Nephron (organoid): Measurements from ENCODE around the gene ZNF800.

Experiments used
- H3K27ac Mint-ChIP-seq, 3 experiments: 2 replicates each; pipeline ENCODE4 v1.8.0; 2020; ENCODE audit warnings: mixed read lengths in 3 of 3, mild to moderate bottlenecking in 2 of 3, moderate library complexity in 1 of 3
- H3K27me3 Mint-ChIP-seq: 2 replicates; pipeline ENCODE4 v1.8.0; 2021; ENCODE audit warnings: low read depth, mild to moderate bottlenecking, moderate library complexity, mixed read lengths
- H3K36me3 Mint-ChIP-seq: 2 replicates; pipeline ENCODE4 v1.8.0; 2020; ENCODE audit warnings: low read depth, mixed read lengths
- H3K4me1 Mint-ChIP-seq: 2 replicates; pipeline ENCODE4 v1.8.0; 2020; ENCODE audit warnings: mixed read lengths
- H3K4me3 Mint-ChIP-seq, 3 experiments: 2 replicates each; pipeline ENCODE4 v1.8.0; 2020; ENCODE audit warnings: mild to moderate bottlenecking in 3 of 3, mixed read lengths in 3 of 3, moderate library complexity in 2 of 3
- H3K9me3 Mint-ChIP-seq: 2 replicates; pipeline ENCODE4 v1.8.0; 2020; ENCODE audit warnings: mixed read lengths
- TF ChIP-seq, protein P1 (sequence below), 3 experiments: fragments of 200-600 bp; sonication (generic); IDR thresholded peaks; one replicate each; pipeline ENCODE4 v1.5.0; 2021; ENCODE audit warnings: antibody characterized with exemption in 3 of 3; ENCODE audit not compliant: unreplicated experiment in 3 of 3

ZNF800 gene

DNA sequence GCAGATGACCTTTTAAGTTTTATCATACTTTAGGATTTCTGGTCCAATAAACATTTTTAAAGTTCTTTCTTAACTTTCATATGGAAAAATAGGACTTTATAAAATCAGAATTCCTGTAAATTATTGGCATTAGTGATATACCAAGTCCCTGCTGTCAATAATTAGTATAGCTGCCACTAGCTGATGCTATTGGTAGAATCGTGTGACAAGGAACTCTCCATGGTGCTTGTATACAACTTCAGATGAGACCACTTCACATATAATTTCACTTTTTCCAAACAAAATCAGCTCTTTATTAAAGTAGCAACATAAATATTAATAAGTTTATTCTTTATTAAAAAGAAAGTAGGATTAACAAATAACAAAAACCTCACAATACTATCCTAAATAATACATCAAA, 49.9 kb downstream of the ZNF800 start:
- peaks cover 24% of the 10 kb centered on the region for H3K27me3 Mint-ChIP-seq
- H3K27ac Mint-ChIP-seq = no peak overlapping the region
- H3K9me3 Mint-ChIP-seq = peaks cover 4% of the 10 kb centered on the region
- H3K36me3 Mint-ChIP-seq = peaks cover 3% of the 10 kb centered on the region
- no peak overlapping the region for H3K4me3 Mint-ChIP-seq
- TF ChIP-seq, protein P1, sequence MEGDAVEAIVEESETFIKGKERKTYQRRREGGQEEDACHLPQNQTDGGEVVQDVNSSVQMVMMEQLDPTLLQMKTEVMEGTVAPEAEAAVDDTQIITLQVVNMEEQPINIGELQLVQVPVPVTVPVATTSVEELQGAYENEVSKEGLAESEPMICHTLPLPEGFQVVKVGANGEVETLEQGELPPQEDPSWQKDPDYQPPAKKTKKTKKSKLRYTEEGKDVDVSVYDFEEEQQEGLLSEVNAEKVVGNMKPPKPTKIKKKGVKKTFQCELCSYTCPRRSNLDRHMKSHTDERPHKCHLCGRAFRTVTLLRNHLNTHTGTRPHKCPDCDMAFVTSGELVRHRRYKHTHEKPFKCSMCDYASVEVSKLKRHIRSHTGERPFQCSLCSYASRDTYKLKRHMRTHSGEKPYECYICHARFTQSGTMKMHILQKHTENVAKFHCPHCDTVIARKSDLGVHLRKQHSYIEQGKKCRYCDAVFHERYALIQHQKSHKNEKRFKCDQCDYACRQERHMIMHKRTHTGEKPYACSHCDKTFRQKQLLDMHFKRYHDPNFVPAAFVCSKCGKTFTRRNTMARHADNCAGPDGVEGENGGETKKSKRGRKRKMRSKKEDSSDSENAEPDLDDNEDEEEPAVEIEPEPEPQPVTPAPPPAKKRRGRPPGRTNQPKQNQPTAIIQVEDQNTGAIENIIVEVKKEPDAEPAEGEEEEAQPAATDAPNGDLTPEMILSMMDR (IDR thresholded peaks at IDR 0.05; ENCODE audit: unreplicated experiment in 3 of 3) = no peak
- H3K4me1 Mint-ChIP-seq = no peaks in the 10 kb centered on the region

DNA sequence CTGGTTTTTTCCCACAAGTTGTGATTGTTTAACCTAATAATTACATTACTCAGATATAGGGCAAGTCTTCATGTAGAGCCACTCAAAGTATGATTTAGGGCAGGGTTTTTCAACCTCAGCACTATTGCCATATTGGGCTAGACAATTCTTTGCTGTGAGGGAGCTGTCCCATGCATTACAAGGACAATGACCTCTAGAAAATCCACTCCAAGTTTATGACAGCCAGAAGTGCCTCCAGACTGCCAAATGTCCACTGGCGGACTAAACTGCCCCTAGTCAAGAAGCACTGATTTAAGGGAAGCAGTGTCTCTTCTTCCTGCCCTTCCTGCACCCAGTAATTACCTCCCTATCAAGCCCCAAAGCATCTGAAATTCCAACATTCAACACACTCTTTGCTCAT, 54.4 kb downstream of the ZNF800 start:
- Mint-ChIP-seq H3K27ac (no peak overlapping the region), H3K27me3 (peaks cover 11% of the 10 kb centered on the region), H3K9me3 (peaks cover 4% of the 10 kb centered on the region), H3K4me1 (no peaks in the 10 kb centered on the region), H3K36me3 (no peaks in the 10 kb centered on the region), H3K4me3 (no peak overlapping the region)
- TF ChIP-seq, protein P1 (IDR thresholded peaks at IDR 0.05; ENCODE audit: unreplicated experiment in 3 of 3) = no peak

DNA sequence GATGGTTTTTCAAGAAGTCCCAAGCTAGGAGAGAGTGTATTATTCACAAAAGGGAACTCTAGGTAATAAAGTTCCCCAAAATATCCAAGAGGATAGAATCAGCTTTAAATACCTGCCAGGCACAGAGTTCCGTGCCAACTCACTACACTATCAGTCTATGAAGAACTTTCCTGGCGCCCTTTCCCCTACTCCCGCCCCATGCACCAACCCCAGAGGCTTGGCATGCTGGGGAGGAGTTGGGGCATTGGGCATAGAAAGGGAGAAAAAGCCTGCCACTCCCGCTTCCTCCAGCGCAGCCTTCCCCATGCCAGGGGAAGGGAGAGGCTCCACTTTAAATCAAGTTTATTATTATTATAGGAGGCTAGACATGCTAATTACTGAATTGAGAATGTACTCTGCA, 54.9 kb downstream of the ZNF800 start:
- Mint-ChIP-seq H3K27ac (no peak overlapping the region), H3K4me3 (no peak overlapping the region), H3K36me3 (no peaks in the 10 kb centered on the region), H3K4me1 (no peaks in the 10 kb centered on the region), H3K9me3 (peaks cover 4% of the 10 kb centered on the region), H3K27me3 (peaks cover 11% of the 10 kb centered on the region)
- TF ChIP-seq, protein P1 (IDR thresholded peaks at IDR 0.05; ENCODE audit: unreplicated experiment in 3 of 3) = no peak

DNA sequence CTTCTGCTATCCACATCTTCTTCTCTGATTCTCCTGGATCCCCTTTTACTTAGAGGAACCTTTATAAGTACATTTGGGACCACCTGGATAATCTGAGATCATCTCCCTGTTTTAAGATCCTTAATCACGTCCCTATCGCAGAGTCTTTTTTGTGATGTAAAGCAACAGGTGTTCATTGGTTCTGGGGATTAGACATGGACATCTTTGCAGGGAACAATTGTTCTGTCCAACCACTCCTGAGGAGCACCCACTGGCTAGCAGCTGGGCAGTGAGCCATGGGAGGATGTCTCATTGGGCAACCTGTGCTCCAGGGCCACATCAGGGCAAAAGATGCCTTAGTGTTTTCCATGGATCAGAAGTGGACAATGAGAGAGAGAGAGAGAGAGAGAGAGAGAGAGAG, 56.0 kb downstream of the ZNF800 start:
- no peak overlapping the region for H3K4me3 Mint-ChIP-seq

DNA sequence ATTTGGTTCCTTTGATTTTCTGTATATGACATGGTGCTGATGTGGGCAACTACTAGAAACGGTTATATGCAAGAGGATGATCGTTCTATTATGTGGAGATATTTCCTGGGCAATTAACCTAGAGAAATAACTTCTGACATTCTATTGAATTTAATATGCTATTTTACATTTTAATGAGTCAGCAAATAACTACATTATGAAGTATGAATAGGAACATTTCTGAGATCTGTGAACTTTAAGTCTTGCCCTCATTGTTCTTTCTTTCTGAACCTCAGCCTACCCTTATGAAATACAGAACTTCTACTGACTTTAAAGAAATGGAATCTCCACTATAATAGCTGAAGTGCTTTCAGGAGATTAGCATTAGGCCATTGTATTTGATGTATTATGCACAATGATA, 59.6 kb downstream of the ZNF800 start:
- H3K4me1 Mint-ChIP-seq = no peaks in the 10 kb centered on the region
- H3K27ac Mint-ChIP-seq = no peak overlapping the region
- H3K27me3 Mint-ChIP-seq = peaks cover 7% of the 10 kb centered on the region

More for the DNA sequence above, 56.0 kb downstream of the ZNF800 start:
- no peak overlapping the region for H3K27ac Mint-ChIP-seq
- H3K36me3 Mint-ChIP-seq = no peaks in the 10 kb centered on the region
- TF ChIP-seq, protein P1 (IDR thresholded peaks at IDR 0.05; ENCODE audit: unreplicated experiment in 3 of 3) = no peak
- peaks cover 11% of the 10 kb centered on the region for H3K27me3 Mint-ChIP-seq
- no peaks in the 10 kb centered on the region for H3K9me3 Mint-ChIP-seq
- no peaks in the 10 kb centered on the region for H3K4me1 Mint-ChIP-seq

DNA sequence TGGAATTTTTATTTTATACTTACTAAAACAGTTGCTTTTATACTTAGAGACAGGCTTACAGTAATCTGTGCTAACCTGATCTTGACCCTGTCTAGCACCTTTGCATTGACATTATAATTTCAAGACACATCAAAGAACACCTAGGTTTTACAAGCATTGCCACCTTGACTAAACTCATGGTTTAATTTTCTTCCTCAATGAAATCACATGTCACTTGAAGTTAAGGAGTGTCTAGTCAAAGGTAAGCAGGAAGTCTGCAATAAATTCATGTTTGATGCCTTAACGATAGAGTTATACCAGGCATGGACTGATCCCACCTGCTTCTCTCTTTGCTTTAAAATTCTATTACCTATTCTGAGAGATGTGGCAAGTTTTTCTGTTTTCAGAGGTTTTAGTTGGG, 62.4 kb downstream of the ZNF800 start:
- H3K9me3 Mint-ChIP-seq = no peaks in the 10 kb centered on the region
- H3K4me1 Mint-ChIP-seq = no peaks in the 10 kb centered on the region
- H3K27ac Mint-ChIP-seq = no peak overlapping the region
- TF ChIP-seq, protein P1 (IDR thresholded peaks at IDR 0.05; ENCODE audit: unreplicated experiment in 3 of 3) = no peak
- no peak overlapping the region for H3K4me3 Mint-ChIP-seq
- H3K27me3 Mint-ChIP-seq = peaks cover 7% of the 10 kb centered on the region
- H3K36me3 Mint-ChIP-seq = no peaks in the 10 kb centered on the region

More for the DNA sequence above, 59.6 kb downstream of the ZNF800 start:
- Mint-ChIP-seq H3K4me3 (no peak overlapping the region), H3K9me3 (no peaks in the 10 kb centered on the region), H3K36me3 (no peaks in the 10 kb centered on the region)
- TF ChIP-seq, protein P1 (IDR thresholded peaks at IDR 0.05; ENCODE audit: unreplicated experiment in 3 of 3) = no peak
